Kidney capillary endothelial cell (primary cell): Measurements from ENCODE around the gene ST8SIA4.
"Not testable (repeated sequence)": the region's sequence is repeated elsewhere in the genome, so short reads cannot be mapped to it uniquely, and the experiment has no call there.

Source experiments
- DNase-seq: peaks from one replicate; pipeline ENCODE4 v3.0.0-alpha.2; 2018; ENCODE audit warnings: low spot score

The ST8SIA4 gene

DNA sequence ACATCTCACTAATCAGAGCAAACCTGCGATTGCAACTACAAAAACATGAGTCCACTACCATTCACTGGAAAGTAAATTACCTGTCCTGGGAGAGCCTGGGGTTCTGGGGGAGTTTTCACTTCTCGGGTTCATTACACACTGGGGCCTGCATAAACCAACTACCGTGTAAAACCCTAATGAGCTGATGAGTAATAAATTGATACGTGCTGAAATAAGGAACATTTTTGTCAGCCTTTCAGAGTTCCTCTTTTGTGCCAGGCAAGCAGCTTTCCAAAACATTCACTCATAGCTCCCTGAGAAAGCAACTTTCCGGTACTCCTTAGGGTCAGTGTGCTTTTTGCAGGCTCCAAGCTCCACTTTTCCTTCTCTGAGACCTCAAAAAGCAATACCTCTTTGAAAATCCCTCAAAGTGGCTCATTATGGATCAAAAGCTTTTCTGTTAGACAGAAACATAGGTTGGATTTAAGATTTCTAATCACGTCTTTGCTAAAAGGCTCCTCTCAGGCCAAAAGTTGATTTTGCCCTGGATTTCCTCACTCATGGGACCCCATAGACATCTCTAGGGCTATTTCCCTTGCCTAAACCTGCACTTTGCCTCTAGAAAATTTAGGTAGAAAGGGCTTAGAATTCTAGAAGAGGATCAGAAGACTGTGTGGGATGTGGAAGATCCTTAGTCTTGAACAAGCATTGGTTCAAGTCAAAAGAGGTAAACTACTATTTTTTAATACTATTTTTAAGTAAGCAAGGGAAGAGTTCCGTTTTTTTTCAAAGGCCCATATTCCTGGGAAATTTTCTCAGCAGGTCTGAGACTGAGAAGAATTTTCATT lies 74.8 kb downstream of the ST8SIA4 start:
- DNase-seq = no peak

GRCh38 chr5:100827481-100827889 lies 75.6 kb downstream of the ST8SIA4 start:
- DNase-seq = peak; percentile 85

DNA sequence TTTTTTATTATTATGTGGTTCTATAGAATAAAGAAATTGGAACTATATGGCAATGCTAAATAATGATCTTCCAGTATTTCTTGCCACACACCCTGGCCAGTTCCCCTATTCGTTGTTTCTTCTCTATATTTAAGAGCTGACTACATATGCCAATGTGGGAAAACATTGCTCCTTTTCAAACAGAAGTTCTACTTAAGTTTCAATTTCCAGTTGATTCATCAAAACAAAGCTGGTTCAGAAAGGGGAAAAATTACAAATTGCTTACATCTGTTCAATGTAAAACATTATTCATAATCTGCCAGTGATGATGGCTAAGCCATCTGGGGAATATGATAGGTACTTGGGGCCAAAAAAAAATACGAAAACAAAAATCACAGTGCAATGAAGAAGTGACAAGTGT lies 76.9 kb downstream of the ST8SIA4 start:
- DNase-seq = no peak

GRCh38 chr5:100824635-100825034 lies 78.4 kb downstream of the ST8SIA4 start:
- DNase-seq = no peak

DNA sequence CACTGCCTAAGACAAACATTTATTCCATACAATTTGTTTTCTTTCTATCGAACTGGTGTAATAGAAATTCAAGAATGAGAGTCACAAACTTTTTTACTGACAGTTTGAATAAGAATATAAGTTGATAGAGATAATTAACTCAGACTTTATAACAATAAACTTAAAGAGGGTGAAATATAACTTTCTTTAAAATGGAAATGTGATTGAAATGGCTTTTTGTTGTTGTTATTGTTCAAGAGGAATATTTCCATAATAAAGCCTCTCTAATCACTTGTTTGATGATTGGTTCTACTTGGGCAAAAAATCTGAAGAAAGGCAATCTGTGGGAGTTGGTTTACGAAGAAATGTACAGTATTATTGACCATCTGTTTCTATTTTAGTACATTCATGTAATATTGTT lies 79.3 kb downstream of the ST8SIA4 start:
- no peak for DNase-seq

DNA sequence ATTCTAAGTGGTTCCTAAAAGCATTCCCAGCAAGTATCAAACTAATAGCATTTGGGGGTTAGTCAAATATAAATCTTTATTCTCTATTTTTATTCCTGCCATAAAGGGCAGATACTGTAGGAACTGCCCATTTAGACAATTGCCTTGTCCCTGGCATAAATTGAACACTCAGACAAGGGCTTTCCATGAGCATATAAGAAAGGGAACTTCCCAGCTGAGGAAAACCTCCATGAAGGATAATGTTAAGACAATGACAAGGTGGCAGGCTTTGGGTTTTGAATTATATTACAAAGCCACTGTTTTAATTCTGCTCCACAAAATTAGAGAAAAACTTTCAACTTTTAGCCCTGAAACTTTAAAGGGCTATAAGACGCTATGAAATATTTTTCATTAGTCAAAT lies 81.3 kb downstream of the ST8SIA4 start:
- no peak for DNase-seq

DNA sequence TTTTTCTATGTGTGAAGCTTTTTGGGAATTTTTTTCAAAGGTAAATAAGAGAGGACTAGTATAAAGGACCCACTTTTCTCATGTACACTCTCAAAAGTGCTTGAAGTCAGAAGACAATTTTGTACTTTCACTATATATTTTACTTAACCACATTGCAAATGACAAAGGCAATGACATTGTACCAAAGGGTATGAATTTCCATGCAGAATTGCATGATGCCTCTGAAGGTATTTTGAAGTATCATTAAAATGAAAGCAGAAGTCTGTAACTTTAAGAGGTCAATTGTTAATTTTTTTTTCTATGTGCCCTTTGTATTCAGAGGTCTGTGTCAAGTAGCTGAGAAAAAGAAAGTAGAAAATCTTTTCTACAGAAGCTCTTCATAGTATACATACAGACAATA lies 84.7 kb downstream of the ST8SIA4 start:
- DNase-seq = no peak

- no peak for DNase-seq
Measured at GRCh38 chr5:100803397-100803796, 99.7 kb downstream of the ST8SIA4 start.

DNA sequence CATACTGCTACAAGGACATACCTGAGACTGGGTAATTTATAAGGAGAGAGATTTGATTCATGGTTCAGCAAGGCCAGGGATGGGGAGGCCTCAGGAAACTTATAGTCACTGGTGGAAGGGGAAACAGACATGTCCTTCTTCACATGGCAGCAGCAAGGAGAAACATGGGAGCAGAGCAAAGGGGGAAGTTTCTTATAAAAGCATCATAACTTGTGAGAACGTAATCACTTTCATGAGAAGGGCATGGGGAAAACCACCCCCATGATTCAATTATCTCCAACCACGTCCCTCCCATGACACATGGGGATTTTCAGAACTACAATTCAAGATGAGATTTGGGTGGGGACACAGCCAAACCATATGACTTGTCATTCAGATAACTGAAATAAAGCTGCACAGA lies 100.9 kb downstream of the ST8SIA4 start:
- DNase-seq = no peak

DNA sequence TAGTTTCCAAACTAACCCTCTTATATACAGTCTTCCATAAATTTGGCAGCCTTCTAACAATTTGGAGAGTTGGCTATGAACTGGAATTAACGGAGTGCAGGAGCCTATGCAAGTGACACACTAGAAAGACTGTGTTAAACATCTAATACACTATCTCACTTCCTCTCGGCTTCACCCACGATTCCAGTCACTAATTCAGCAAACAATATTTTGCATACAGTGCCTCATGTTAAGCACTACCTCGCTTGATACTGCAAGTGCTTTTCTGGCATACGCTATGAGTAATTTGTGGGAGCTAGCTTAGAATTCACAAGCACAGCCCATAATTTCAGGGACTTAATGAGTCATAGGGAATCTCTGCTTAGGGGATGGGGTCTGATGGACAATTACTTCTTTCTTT lies 102.5 kb downstream of the ST8SIA4 start:
- DNase-seq = no peak

DNA sequence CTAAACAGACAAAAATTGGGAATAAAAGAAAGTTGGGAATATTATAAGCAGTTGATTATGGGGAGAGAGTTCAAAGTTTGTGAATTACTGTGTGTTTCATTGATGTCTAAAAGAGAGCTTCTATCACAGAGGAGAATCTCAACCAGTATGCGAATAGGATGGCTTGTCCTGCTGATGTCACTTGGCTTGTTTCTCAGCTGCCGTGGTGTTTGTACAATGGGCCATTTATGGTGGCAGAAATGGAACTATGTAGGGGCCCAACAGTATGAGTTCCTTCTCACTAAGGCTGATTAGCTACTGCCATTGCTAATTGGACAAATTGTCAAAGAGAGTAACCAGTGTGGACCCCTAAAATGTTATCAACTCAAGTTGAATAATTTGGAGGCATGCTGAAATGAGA lies 103.9 kb downstream of the ST8SIA4 start:
- no peak for DNase-seq

GRCh38 chr5:100797861-100798260 lies 105.2 kb downstream of the ST8SIA4 start:
- DNase-seq = peak; percentile 92

DNA sequence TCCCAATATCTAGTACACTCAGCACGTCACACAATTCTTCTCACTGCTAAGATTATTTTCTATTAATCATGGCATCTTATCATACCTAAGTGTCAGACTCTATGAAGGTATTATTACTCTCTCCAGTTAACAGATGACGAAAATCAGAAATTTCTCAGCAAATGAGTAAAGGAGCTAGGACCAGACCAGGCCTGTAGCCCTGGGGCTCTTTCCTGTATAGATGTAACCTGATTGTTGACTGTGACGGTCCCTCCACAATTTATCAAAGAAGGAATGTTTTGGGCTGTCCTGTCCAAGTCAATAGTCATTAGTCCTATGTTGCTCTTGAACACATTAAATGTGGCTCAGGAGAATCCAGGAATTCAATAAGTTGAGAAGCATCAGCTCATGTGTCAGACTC lies 106.2 kb downstream of the ST8SIA4 start:
- DNase-seq = no peak

GRCh38 chr5:100794844-100795243 lies 108.2 kb downstream of the ST8SIA4 start:
- DNase-seq = no peak

- no peak for DNase-seq
Measured at GRCh38 chr5:100794218-100794617, 108.9 kb downstream of the ST8SIA4 start.

- DNase-seq = no peak
Measured at GRCh38 chr5:100792781-100793180, 110.3 kb downstream of the ST8SIA4 start.

- DNase-seq = no peak
Measured at GRCh38 chr5:100791391-100791790, 111.7 kb downstream of the ST8SIA4 start.

- no peak for DNase-seq
Measured at GRCh38 chr5:100790951-100791350, 112.1 kb downstream of the ST8SIA4 start.

GRCh38 chr5:100790170-100790665 lies 112.9 kb downstream of the ST8SIA4 start:
- peak; percentile 33 for DNase-seq

- no peak for DNase-seq
Measured at GRCh38 chr5:100789694-100790093, 113.4 kb downstream of the ST8SIA4 start.

- no peak for DNase-seq
Measured at GRCh38 chr5:100788417-100788816, 114.7 kb downstream of the ST8SIA4 start.

GRCh38 chr5:100787648-100788047 lies 115.4 kb downstream of the ST8SIA4 start:
- DNase-seq = no peak

- DNase-seq = not testable (repeated sequence)
Measured at GRCh38 chr5:100785536-100785935, 117.5 kb downstream of the ST8SIA4 start.

GRCh38 chr5:100780376-100780870 lies 122.7 kb downstream of the ST8SIA4 start:
- no peak for DNase-seq
